SK-N-DZ (cell line): Measurements from ENCODE around the gene TSSC4.
A peak's percentile ranks its signal among the peaks of the same experiment; 100 is the strongest.

Source experiments
- DNase-seq: peaks from one replicate; pipeline ENCODE4 v3.0.0-alpha.2; 2015; ENCODE audit warnings: low spot score

Gene TSSC4

DNA sequence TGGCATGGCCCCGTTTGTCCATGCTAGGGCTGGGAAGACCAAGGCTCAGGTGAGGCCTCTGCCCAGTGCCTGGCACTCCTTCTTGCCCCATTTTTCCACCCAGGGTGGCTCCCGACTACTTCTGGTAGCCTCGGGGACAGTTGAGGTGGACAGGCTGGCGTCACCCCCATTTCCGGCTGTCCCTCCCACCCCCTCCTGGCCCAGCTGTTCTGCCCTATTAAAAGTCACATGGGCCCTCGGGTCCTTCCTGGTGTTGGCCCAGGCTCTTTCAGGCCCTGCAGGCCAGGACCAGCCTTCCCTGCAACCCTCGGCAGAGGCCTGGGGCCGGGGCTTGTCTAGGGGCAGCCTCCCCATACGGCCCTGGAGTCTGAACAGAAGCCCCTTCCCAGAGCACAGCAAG, 14.0 kb upstream of the TSSC4 start:
- no peak for DNase-seq

DNA sequence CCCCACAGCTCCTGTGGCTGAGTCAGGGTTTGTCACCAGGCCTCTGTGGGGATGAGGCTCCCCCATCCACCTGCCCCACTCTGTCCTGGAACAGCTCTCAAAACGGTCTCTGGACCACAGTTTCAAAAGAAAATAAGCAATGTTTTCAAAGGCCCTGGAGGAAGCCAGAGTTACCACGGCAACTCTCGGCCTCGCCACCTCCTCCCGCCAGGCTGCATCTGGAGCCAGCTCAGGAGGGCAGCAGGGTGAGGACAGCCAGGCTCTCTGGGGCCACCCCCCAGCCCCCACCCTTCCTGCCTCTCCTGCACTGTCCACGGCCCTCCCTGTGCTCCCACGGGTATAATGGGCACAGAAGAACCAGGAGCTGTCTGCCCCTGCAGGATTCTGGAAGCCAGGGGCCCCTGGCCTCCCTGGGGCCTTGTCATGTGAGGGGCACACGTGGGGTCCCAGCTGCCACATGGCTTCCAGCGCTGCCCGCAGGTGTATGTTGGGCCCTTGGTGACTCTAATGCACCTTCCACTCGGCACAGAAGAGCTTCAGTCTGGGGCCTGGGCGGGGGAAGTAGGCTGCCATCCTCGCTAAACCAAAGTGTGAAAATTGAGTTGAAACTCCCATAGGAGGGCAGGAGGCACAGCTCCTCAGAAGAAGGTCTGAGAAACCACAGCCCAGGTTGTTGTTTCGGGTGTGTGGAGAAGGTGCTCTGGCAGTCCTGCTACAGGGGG, 13.1 kb upstream of the TSSC4 start:
- DNase-seq = no peak

DNA sequence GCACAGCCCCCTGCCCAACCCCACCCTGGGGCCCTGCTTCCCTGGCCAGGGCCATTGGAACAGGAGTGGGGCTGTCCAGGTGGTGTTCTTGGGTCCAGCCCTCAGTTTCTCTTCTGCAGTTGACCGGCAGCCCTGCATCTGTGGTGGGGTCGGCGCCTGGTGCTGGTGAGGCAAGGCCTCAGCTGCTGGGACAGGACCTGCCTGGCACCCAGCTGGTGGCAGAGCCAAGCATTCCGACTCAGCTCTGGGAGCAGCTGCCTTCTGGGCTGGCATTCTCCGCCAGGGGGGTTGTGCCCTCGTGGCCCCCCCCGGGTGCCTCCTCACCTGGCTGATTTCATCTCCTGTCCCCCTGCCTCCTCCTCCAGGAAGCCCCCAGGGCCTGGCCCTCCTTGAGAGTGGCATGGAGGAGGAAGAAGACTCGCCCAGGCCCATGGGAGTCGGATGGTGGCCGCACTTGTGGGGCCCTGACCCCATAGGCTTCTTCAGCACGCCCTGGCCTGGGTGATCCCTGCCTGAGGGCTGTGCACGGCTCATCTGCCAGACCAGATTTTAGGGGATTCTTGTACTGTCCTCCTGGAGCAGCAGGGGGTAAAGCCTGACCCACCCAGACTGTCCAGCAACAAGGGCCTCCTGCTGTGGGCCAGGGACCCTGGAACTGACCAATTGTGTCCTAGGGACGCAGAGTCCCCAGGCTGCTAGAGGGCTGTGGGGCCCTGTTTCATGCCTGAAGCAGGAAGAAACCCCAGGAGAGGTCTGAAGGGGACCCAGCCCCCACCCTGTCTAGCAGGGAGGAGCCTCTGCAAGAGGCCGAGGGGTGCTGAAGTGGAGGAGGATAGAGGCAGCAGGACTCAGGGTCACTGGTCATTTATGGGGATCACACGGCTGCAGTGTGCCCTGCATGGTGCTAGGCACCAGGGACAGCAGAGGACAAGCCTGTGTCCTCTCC, 11.8 kb upstream of the TSSC4 start:
- DNase-seq = no peak

DNA sequence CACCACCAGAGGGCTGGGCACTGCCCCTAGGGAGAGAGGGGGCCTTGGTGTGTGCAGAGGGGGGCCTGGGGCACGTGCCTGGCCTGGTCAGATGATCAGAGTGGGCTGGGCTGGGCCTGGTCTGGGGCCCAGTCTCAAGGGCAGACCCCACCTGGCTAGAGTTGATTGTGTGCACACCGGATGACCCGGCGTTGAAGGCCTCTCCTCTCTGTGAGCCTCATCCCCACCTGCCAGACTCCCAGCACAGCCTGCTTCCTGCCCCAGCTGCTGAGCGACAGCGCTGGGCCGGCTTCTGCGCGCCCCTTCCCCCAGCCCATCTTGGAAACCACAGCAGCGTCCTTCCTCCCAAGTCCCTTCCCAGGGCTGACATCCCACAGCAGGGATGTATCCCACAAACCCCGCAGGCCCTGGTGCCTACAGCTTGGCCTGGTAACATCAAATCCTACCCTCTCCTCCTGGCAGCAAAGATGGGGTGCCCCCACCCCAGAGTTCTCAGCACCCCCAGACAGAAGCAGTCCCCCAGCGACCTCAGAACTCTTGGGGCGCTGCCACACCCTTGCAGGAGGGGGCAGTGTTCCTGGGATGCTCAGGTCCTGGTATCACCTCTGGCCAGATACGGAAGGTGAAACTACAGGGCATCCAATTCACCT, 11.0 kb upstream of the TSSC4 start:
- DNase-seq = no peak

DNA sequence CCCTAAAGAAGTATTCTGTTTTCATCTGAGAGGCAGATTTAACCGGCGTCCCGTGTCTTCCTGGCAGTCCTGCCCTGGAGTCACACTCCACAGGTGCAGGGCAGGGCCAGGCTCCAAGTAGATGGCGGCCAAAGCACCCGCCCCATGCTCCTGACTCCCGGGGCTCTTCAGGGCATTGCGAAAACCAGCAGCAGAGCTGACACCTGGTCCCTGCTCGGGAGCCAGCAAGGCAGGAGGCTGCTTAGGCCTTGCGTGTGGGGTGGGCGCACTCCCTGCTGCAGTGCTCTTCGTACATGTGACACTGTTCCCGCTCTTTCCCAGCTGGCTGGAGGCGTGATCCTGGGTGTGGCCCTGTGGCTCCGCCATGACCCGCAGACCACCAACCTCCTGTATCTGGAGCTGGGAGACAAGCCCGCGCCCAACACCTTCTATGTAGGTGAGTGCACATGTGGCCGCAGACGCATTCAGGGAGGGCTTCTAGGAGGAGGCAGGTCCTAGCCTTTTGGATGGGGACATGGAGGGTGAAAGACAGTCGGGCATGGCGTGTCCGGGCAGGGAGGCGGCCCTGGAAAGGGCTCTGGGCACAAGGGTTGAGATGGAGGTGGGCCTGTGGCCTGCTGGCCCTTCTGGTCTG, 10.3 kb upstream of the TSSC4 start:
- no peak for DNase-seq

DNA sequence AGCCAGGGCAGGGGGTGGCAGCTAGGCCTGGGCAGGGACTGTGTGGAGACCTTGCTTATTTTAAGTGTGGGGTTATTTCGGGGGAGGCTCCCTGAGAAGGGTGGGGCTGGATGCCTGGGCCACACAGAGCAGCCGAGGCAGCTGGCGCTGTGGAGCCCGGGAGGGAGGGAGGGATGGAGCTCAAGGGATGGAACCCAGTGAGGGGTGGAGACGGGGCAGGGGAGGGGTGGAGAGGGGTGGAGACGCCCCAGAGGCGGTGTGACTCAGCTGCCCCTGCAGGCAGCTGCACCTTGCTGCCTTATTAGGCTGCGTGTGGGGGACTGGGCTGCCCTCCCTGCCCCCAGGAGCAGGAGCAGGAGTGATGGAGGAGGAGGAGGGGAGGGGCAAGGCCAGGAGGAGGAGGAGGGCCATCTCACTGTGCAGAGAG, 9.8 kb upstream of the TSSC4 start:
- peak; percentile 49 for DNase-seq

DNA sequence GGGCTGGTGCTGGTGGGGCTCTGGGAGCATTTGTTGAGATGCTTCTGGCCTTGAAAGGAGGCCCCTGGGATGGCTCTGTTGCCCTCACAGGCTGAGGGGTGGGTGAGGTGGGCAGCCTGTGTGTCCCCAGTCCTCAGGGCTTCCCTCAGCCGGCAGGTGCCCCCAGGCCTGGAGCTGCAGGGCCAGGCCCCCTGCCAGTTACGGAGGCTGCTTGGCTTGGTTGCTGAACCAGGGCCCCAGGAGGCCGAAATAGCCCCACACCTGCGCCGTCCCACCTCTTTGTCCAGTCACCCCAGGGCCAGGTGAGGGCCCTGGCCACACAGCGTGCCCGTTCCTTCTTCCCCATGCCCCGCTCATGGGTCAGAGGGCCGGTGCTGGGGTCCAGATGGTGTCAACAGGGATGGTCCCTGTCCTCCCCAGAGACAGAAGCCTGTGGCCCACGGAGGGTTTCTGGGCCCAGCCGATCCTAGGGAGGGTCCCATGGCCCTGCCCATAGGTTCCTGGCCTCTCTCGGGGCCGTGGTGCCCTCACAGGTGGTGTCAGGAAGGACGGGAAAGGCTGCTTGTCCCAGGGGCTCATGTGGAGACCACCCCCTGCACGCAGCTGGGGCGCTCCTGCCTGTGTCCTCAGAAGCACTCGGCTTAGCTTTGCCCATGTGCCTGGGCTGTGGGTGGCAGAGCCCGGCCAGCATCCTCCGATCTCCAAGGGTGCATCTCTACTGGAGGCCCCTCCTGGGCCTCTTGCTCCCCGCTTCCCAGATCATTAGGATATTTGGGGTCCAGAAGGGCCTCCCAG, 9.2 kb upstream of the TSSC4 start:
- DNase-seq = no peak

DNA sequence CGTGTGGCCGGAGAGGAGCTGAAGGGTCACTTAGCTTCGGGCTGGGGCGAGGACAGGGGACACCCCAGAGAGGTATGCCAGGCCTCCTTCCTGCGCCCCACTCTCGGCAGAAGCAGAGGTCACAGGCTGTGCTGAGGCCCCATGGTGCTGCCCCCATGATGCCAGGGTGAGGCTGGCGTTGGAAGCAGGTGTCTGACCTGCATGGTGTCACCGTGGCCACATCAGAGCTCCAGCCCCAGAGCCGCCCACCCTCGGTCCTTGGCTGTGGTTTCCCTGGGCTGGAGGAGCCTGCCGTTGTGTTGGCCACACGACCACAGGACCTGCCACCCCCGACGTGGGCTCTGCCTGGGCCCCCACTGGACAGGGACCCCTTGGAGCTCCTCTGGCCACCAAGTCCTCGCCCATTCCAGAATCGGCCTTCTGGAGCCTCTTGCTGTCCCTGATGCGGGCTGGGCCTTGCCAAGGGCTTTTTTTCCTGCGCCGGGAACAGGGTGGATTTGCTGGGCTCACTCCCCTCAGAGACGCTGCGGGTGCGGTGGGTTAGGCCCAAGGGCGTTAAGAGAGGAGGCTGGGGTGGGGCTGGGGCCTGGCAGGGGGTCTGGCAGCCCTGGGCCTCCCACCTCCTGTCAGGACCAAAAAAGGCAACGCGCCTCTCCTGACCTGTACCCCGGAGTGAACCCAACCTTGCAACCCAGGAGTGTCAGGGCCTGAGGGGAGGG, 8.2 kb upstream of the TSSC4 start:
- no peak for DNase-seq

DNA sequence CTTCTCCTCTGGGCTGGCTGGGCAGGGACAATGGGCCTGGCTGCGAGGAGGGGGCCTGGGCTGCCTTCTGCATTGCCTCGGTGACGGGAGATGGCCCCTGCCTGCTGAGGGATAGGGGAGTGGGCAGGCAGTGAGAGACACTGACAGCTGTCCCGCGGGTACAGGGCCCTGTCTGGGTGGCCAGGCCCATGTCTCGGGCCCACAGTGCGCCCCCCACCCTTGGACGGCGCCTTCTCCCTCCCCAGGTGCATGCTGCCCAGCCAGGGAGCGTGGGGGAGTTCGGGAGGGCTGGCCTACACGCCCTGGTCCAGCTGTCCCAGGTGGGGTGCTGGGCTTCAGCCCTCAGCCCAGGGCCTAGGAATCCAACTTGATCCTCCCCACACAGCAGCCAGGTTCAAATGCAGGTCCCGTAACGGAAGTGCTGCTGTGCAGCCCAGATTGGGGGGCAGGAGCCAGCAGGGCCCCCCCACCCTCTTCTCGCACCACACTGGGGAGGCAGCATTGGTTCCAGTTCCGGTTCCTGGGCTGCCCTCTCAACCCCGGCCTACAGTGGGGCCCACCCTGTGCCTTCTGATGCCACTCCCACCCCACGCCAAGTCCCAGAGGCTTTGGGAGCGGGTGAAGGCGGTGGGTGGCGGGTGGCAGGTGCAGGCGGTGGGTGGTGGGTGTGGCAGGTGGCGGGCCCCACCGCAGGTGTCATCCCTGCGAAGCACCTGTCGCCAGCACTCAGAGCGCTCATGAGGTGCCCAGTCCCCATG, 7.3 kb upstream of the TSSC4 start:
- DNase-seq = no peak

DNA sequence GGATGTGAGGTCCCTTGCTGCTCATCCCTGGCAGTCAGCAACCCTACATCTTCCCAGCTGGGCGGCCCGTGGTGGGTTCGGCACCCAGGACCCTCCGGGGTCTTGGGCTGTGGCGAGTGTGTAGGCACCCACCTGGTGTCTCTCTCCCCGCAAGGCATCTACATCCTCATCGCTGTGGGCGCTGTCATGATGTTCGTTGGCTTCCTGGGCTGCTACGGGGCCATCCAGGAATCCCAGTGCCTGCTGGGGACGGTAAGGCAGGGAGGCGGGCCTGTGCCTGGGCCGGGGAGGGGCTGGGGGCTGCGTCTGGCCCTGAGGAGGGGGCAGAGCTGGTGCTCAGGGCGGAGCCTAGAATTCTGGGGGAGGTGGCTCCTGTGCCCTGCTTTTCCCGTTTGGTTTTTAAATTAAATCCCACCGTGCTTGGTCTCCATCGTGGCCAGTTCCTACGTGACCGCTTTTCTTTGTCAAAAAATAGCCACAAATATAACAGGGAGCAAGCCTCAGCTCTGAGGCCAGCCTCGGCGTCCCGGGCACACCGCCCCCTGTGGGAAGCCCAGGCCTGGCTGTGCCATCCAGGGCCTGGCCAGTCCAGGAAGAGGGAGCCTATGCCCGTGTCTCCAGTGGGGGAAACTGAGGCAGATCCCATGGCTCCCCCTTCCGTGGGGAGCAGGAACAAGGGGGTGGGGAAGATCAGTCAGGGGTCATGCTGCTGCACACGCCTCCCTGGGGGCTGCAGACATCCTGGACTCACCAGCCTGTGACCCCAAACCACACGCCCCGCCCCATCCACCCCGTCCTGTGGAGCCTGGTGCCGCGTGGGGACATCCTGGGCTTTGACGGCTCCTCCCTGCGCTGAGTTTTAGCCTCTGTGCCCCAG, 6.4 kb upstream of the TSSC4 start:
- DNase-seq = no peak

DNA sequence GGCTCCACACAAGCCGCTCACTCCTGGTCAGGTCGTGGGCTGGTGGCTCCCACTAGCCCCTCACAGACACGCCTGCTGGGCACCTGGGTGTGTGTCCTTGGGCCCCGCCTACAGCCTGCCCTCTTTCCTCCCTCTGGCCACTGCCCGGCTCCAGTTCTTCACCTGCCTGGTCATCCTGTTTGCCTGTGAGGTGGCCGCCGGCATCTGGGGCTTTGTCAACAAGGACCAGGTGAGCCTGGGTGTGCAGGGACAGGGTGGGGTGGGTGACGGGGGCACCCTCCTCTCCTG, 5.8 kb upstream of the TSSC4 start:
- no peak for DNase-seq

DNA sequence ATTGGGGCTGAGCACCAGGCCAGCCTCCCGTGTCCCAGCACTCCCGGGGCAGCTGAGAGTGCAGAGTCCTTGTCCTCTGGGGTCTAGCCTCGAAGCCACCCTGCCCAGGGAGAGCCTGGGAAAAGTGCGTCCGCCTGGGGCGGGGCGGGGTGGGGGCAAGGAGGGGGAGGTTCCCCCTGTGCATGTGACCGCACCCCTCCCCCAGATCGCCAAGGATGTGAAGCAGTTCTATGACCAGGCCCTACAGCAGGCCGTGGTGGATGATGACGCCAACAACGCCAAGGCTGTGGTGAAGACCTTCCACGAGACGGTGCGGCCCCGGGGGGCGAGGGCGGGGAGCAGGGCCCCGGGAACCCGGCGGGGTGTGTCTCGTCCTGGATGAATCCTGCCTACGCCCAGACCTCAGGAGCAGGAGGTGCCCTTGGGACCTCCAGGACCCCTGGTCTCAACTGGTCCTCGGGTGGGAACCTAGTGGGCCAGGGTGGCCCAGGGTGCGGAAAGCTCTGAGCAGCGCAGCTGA, 5.3 kb upstream of the TSSC4 start:
- no peak for DNase-seq

DNA sequence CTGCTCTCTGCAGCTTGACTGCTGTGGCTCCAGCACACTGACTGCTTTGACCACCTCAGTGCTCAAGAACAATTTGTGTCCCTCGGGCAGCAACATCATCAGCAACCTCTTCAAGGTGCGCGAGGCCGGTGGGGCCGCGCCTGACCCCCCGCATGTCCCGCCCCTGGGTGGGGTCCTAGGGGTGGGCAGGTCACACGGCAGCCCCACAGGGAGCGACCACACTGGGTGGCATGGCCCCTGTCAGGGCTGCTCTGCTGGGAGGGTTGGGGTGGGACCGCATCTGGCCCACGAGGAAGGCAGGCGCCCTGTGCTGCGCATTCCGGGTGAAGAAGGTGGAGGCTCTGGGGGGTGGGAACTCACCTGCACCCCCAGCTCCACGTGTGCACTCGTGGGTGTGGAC, 4.7 kb upstream of the TSSC4 start:
- no peak for DNase-seq

DNA sequence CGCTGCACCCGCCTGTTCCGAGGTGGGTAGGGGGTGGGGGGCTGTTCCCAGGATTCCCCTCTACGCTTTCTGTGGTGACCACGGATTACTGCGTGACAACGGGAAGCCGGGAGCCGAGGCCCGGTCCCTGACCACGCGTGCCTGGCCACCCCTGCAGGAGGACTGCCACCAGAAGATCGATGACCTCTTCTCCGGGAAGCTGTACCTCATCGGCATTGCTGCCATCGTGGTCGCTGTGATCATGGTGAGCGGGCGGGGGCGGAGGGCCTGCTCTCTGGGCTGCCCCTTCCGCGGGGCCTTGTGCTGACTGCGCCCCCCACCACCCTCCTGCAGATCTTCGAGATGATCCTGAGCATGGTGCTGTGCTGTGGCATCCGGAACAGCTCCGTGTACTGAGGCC, 4.1 kb upstream of the TSSC4 start:
- no peak for DNase-seq

DNA sequence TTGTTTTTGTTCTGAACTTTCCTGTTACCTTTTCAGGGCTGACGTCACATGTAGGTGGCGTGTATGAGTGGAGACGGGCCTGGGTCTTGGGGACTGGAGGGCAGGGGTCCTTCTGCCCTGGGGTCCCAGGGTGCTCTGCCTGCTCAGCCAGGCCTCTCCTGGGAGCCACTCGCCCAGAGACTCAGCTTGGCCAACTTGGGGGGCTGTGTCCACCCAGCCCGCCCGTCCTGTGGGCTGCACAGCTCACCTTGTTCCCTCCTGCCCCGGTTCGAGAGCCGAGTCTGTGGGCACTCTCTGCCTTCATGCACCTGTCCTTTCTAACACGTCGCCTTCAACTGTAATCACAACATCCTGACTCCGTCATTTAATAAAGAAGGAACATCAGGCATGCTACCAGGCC, 3.5 kb upstream of the TSSC4 start:
- no peak for DNase-seq

DNA sequence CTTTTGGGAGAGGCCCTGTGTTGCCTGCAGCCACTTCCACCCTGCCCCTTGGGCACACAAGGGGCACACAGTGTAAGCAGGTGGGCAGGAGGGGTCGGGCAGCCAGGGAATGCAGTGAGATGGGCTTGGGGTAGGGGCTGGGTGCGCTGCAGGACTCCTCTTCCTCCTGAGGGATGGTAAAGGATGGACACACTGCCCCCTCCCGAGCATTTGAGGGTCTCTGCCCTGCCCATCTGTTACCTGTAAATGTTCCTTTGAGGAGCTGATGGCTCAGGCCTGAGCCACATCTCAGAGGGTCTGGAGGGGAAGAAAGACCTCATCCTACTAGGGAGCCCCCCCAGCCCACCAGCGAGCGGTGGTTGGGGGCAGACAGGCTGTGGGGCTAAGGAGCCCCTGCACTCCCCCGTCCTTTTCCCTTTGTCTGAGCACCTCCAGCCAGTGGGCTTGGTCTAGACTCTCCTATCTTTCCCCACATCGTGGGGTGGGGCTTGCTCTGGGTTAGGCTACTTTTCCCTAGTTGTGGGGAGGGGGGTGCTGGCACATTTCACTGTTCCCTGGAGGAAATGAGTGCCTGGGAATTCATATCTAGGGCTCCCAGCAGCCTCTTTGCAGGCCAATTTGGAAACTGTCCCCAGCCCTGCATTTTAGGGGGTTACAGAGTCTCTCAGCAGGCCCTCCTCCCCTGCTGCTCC, 1.7 kb upstream of the TSSC4 start:
- DNase-seq = no peak

DNA sequence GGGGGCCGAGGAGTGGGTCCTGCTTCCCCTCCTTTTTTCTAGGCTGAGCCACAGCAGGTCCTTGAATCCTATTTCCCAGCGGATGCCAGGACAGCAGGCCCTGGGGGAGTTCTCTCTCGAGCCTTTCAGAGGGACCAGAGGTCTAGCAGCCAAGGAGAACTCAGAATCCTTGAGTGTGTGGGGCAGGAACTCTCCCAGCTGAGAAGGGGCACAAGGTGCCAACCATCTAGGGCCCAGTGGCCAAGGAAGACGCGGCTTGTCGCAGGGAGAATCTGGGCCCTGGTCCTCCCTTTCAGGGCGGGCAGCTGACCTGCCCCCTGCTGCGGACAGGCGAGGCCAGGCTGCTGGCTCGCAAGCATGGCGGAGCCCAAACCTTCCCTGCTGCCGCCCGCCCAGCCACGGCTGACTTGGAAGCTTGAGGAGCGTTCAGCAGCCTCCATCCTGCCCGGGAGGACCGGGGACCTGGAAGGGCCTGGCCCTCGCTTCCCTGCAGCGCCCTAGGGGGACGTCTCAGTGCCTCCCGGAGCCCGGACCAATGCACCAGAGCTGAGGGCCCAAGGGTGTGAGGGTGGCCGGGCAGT, 972 bp upstream of the TSSC4 start:
- DNase-seq = no peak
